ENCODE measurements around the gene PALLD.

GRCh38 chr4:168585168-168586091 is 88.6 kb downstream of the PALLD start:
- TF ChIP-seq CTCF (IDR thresholded peaks at IDR 0.05) (peak; percentile 62 to 65 (median 63)), POLR2A (IDR thresholded peaks at IDR 0.05) (no peak)

All from right lobe of liver (tissue), 4 donors.